ENCODE data around the gene ERFL.

ERFL gene

DNA sequence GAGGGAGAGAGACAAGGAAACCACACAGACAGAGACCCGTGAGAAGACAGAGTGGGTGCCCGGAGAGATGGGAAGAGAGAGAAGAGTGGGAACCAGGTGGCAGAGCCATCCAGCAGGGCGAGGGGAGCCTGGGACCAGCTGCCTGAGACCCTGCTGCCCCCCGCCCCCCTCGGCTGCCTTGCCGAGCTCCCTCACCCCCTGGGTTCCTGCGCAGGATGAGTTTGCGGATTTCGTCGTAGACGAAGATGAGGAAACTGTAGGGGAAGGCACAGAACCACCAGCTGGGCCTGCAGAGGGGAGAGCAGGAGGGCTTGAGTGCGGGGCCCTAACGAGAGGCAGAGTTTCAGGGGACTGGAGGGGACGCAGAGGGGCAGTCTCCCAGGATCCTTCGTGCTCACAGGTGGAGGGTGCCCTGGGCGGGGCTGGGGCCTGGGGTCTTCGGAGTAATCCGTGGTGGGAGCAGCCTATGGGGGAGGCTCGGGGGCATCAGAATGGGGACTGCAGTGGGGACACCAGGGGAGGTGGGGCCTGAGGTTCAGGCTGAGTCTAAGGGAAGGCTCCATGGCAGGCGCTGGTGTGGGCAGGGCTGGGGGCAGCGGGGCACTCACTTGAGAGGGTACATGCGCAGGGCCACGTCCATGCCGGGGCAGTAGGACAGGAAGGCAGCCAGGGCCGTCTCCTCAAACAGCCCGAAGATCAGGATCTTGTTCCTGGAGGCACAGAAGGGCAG, 39.0 kb upstream of the ERFL start:
- DNase-seq (ENCODE audit: low read depth) = no peak
- TF ChIP-seq, protein P1, sequence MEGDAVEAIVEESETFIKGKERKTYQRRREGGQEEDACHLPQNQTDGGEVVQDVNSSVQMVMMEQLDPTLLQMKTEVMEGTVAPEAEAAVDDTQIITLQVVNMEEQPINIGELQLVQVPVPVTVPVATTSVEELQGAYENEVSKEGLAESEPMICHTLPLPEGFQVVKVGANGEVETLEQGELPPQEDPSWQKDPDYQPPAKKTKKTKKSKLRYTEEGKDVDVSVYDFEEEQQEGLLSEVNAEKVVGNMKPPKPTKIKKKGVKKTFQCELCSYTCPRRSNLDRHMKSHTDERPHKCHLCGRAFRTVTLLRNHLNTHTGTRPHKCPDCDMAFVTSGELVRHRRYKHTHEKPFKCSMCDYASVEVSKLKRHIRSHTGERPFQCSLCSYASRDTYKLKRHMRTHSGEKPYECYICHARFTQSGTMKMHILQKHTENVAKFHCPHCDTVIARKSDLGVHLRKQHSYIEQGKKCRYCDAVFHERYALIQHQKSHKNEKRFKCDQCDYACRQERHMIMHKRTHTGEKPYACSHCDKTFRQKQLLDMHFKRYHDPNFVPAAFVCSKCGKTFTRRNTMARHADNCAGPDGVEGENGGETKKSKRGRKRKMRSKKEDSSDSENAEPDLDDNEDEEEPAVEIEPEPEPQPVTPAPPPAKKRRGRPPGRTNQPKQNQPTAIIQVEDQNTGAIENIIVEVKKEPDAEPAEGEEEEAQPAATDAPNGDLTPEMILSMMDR (conservative IDR thresholded peaks at IDR 0.05; ENCODE audit: control insufficient read depth, insufficient read depth, low read depth, low read length) = no peak
- no peak overlapping the region for H3K4me3 ChIP-seq (ENCODE audit: control insufficient read depth, low read depth, low read length)

DNA sequence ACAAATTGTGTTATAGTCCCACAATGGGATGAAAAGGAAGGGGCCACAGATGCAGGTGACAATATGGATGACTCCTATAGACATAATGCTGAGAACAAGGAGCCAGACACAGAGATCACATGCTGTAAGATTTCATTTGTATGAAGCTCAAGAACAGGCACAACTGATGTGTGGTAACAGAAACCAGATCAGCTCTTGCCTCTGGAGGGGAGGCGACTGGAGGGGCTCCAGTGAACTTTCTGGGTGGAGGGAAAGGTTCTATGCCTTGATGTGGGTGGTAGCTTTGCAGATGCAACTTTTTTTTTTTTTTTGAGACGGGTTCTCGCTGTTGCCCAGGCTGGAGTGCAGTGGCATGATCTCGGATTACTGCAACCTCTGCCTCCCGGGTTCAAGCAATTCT, 36.9 kb upstream of the ERFL start:
- TF ChIP-seq, protein P1 (conservative IDR thresholded peaks at IDR 0.05; ENCODE audit: control insufficient read depth, insufficient read depth, low read depth, low read length) = no peak
- DNase-seq (ENCODE audit: low read depth) = no peak
- H3K4me3 ChIP-seq (ENCODE audit: control insufficient read depth, low read depth, low read length) = no peak overlapping the region

DNA sequence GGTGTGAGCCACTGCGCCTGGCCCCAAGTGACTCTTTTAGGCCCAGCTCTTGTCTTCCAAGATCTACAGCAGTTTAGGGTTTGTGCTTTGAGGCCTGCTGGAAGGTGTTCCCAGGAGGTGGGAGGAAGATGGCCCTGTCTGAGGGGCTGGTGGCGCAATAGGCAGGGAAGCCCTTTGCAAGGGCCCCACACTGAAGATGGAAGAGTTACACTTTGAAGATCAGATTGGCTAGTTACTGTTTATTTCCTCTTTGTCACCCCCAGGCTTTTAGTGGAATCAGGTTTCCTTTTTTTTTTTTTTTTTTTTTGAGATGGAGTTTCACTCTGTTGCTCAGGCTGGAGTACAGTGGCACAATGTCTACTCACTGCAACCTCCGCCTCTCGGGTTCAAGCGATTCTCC, 32.7 kb upstream of the ERFL start:
- no peak for DNase-seq (ENCODE audit: low read depth)
- TF ChIP-seq, protein P1 (conservative IDR thresholded peaks at IDR 0.05; ENCODE audit: control insufficient read depth, insufficient read depth, low read depth, low read length) = no peak
- no peak overlapping the region for H3K4me3 ChIP-seq (ENCODE audit: control insufficient read depth, low read depth, low read length)

- peak; percentile 88 for DNase-seq (ENCODE audit: low read depth)
- TF ChIP-seq, protein P1 (conservative IDR thresholded peaks at IDR 0.05; ENCODE audit: control insufficient read depth, insufficient read depth, low read depth, low read length) = peak; percentile 21
- peak within 1 kb of the TSS; percentile 90 for H3K4me3 ChIP-seq (ENCODE audit: control insufficient read depth, low read depth, low read length)
Measured at GRCh38 chr19:41959056-41960053, 31.1 kb upstream of the ERFL start, which contains the start of gene RABAC1. RABAC1 (minus strand) TSS chr19:41959321; CDS start chr19:41959292, 29 bp downstream.

DNA sequence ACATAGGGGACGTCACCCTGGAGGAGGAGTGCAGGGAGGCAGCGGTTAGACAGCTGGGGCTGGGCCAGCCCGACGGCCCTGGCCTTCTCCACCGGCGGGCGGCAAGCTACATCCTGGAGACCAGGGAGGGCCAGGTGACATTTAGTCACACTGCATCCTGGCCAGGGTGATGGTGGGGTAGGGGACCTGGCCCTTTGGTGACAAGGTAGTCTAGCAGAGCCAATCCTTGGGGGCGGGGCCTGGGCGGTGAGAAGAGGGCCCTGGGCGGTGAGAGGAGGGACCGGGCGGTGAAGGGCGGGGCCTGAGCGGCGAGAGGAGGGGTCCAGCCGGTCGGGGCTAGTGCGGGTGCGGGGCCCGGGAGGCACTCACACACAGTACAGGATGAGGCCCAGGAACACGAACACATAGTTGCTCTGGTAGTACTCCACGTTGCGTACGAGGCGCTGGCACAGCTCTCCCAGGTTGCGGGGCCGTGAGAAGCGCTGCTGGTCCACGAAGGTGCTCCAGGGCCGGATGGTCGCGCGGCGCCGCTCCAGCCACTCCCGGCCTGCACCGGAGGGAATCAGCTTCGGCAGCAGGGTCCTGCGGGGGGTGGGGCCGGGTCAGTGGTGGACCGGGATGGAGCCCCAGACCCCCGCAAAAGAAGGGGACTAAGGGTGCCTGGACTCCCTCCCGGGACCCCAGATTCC, 30.3 kb upstream of the ERFL start:
- TF ChIP-seq, protein P1 (conservative IDR thresholded peaks at IDR 0.05; ENCODE audit: control insufficient read depth, insufficient read depth, low read depth, low read length) = no peak
- peak overlapping the region; percentile 90 for H3K4me3 ChIP-seq (ENCODE audit: control insufficient read depth, low read depth, low read length)
- DNase-seq (ENCODE audit: low read depth) = peak; percentile 49

DNA sequence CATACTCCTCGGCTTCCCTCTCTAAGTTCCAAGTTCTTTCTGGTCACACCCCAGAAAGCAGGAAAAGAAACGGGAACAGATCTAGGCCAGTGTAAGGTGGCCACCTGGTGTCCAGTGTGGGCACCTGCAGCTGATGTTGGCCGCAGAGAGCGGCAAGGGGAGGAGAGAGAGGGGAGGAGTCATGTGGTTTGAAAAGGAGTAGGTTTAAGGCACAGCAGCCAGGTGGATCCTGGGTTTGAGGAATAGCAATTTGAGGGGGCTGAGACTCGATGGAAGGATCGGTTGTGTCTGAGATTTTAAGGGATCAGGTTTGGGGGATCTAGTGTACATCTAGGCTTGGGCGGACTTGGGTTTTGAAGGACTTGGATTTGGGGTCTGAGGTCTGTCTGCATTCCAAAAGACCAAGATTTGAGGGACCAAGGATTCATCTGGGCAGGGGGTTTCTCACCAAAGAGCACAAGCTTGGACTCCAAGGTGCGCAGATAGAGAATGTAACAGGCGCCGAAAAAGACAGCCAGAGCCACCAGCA, 29.7 kb upstream of the ERFL start:
- DNase-seq (ENCODE audit: low read depth) = peak; percentile 82
- TF ChIP-seq, protein P1 (conservative IDR thresholded peaks at IDR 0.05; ENCODE audit: control insufficient read depth, insufficient read depth, low read depth, low read length) = peak; percentile 82
- H3K4me3 ChIP-seq (ENCODE audit: control insufficient read depth, low read depth, low read length) = peak overlapping the region; percentile 90

All from fibroblast of mammary gland (primary cell).